Limb (tissue), 2 donors: ENCODE results near the gene PNMA1.

Source experiments
- DNase-seq, 2 donors: peaks; one replicate each; pipeline ENCODE4 v3.0.0-alpha.2; 2016; ENCODE audit errors: extremely low spot score in 2 of 2

The PNMA1 gene

GRCh38 chr14:73750531-73750901 is 36.3 kb upstream of the PNMA1 start:
- DNase-seq, result peak in 1 of 2 donors; percentile 33

DNA sequence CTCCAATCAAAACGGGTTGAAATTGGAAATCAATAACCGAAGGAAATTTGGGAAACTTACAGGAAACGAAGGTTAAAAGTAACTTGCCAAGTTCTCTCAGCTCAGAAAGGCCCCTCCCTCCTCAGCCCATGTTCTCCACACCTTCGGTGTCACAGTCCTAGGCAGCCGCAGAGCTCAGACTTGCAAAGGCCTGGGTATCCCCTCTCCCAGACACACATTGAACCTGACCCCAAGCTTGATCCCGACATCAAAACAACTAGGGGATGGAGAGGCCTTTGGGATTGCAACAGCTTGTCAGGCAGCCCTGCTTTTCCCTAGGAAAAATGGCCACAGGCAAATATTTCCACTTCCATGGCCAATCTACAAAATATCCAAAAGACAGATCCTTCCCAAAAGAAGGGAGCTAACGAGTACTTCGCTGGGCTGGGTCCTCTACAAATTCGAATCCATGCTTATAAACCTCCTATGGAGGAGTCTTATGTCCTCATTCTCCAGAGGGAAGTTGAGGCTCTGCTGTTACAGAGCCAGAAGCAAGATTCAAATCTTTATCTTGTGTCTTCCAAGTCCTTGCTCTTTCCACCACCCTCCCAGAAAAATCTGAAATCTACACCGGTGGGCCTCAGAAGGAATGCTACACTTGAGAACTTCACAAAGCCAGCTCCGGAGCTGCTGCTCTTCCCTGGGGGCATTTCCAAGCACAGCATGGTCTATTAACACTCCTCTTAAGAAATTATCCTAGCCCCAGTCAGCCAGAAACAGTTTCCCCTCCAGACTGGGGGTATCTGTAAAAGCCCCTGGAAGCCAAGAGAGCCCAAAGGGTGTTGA is 35.7 kb upstream of the PNMA1 start:
- DNase-seq, result peak in 1 of 2 donors; percentile 34

DNA sequence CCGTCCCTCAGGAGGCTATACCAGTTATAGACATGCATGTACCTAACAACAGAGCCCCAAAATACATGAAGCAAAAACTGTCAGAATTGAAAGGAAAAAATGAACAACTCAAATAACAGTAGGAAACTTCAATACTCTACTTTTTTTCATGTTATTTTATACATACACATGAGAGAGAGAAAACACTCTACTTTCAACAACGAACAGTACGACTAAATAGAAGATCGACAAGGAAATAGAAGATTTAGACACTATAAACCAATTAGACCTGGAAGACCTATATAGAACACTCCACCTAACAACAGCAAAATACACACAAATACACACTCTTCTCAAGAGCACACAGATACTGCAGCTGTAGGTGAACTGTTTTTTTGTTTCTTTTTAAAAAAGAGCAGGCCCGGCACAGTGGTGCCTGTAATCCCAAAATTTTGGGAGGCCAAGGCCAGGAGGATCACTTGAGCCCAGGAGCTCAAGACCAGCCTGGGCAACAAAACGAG is 34.7 kb upstream of the PNMA1 start:
- no peak for DNase-seq

DNA sequence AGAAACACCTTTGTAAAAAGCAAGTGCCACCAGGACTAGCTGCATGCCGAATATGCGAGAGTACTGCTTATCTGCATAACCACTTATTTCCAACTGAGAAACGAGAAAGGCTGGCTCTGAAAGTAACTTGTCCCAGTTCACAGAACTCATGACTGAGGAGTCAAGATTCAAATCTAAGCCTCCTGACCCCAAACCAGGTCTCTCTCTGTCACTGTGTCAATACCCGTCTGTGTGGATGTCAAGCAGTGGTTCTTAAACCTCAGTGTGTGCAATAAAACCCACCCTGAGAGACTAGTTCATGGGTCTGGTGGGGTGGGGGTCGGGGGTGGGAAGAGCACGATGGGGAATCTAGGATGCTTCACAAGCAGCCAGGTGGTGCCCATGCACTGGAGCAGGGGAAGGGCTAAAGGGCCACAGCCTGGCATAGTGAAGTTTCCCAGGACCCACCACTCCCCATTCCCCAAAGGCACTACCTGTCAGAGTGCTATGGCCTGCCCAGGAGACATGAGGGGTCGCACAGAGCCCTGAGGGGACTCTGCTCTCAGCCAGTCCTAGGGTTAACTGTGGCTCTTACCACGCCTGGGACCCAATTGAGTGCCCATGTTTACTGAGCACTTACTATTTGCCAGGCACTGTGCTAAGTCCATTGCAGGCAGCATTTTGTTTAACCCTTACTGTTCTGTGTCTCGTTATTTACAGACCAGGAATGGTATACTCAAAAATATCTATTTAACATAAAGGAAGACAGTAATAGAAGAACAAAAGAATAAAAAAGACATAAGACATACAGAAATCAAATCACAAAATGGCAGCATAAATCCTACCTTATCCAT is 33.4 kb upstream of the PNMA1 start:
- DNase-seq, result peak in 1 of 2 donors; percentile 14

- peak in 1 of 2 donors; percentile 31 for DNase-seq
Measured at GRCh38 chr14:73746520-73747378, 32.6 kb upstream of the PNMA1 start.

DNA sequence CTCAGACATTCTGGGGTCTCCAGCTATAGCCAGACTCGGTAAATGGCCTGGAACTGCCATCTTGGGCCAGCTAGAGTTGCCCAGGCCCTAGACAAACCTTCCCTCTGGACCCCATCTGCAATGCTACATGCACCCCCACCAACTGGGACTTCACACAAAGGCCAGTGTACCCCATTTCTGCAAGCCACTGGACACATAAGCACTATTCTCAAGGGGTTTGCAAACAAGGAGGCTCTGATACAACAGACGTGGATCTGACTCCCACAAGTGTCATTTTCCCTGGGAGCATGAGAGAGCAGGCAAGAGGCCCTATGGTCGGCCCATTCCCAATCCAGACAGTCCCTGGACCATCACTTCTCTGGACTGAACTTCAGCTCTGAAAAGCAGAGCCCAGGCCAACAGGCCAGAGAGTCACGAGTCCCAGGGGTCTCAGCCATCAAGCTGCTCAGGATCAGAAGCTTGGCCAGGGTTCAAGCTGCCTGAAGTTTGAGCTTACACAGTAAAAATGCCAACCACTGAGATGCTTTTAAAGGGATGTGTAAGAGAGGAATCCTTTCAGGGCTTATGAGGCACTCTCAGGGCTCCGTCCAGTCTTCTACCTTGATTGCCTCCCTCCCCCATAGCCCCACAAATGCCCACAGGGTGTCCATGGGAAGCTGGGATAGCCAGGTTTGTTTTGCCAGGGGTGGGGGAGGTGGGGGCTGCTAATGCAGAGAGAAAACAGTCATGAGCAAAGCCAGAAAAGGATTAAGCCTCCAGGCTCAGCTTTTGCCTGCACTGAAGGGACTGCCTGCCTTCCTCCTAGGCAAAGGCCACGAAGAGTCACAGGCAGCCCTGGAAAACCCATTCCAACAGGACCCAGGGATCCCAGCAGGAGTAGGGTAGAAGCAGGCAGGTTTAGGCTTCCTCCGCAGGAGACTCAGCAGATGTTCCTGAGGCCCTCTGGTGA is 31.7 kb upstream of the PNMA1 start:
- DNase-seq, result peak in 1 of 2 donors; percentile 34

DNA sequence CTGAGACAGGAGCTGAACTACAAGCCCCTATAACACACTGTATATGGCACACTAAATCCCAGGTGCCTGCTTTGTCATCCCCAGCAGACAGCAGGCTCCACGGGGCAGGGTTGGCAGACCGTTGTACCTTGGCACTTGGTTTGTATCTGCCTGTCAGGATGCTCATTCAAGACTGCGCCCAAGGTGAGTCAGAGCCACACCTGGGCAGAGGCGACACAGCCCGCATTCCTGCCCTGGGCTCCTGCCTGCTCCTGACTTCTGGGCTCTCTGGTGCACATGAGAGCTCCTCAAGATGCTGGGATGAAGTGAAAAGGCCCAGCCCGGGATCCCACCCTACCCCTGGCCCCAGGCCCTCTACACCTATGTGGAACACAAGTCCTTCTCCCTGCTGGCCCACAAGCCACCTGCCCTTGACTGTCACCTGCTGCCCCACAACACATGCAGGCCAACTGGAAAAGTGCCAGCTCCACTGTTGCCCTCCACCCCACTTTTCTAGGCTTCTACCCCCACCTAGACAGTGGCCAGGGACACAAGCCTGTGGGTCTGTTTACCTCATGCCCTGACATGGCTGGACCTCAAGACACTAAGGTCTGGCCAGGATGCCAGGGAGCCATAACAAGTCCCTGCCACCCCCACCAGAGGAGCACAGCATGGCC is 30.8 kb upstream of the PNMA1 start:
- DNase-seq, result peak in 1 of 2 donors; percentile 32

DNA sequence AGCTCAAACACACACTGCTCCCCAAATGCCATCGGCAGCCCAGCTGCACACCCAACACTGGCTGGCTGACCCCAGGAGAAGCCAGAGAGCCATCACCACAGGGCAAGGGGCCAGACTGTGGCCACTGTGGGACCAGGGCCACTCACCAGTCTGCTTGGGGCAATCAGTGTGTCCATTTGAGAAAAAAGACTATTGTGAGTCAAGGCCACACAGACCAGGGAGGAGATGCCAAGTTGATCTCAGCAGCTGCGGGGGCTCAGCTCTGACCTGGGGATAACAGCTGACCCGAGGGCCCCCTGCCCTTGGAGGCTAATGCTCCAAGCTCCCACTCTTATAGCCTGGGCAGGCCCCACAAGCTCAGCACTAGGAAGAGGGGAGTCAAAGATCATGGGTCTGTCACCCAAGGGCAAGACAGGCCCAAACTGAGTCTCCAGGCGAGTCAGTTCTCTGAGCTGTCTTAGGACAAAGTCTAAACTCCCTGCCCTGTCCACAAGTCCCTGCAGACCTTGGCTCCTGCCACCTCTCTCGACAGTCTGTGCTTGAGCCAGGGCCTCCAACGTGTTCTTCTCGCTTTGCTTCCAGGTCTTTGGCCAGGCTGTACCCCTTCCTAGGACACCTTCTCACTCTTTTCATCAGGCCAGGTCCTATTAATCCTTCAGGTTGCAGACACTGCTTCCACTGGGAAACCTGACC is 30.1 kb upstream of the PNMA1 start:
- DNase-seq, result no peak

- DNase-seq, result no peak
Measured at GRCh38 chr14:73743431-73743931, 29.3 kb upstream of the PNMA1 start.

DNA sequence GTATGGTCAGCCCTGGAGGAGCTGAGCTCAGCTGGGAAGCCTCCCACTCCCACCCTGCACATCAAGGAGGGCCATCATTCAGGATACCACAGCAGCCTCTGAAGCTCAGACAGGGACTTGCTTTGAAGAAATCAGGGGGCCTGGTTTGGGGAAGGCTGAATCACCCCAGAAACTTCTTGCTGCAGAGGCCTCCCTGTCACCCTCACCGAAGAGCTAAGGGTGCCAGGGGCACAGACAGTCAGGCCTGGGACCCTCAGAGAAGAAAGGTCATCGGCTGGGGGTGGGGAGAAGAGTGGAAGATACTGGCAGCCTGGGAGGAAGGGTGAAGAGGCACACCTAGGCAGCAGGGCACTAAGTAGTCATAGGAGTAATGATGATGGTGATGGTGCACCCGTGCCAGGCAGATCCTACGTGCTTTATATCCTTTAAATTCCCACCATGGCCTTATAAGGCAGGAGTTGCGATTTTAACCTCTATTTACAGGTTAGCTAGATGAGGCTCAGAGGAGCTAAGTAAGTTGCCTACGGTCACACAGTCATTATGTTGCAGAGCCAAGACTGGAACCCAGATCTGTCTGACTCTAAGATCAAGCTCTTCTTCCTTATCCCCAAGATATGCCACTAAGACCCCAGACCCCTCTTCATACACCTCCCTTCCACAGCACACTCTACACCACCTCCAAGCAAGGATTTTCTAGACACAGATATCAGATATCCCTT is 28.5 kb upstream of the PNMA1 start:
- DNase-seq, result no peak

DNA sequence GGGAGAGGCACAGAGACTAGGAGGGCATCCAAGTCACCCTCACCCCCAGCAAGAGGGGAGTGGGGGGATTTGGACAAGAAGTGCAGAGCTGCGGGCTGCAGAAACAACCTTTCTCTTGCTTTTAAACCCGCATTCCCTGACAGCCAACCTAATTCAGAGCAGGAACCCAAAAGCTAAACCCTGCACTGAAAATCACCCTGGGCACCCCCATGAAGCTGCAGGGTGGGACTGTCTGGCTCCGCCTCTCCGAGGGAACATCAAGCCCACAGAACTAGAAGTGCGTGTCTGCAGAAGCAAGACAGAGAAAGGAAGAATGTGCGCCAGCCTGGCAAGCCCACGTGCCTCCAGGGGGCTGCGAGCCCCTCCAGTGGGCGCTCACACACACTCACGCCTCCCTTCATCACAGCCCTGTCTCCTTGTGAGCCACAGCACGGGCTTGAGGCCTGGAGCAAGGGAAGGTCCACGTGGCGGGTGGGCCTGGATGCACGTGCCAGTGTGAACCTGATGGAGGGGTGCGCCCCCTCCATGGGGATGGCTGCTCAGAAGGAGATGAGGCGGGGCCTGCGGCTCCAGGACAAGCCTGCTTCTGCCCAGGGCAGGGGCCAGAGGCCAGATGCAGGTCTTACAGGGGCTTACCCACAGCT is 27.8 kb upstream of the PNMA1 start:
- DNase-seq, result peak in 1 of 2 donors; percentile 54

DNA sequence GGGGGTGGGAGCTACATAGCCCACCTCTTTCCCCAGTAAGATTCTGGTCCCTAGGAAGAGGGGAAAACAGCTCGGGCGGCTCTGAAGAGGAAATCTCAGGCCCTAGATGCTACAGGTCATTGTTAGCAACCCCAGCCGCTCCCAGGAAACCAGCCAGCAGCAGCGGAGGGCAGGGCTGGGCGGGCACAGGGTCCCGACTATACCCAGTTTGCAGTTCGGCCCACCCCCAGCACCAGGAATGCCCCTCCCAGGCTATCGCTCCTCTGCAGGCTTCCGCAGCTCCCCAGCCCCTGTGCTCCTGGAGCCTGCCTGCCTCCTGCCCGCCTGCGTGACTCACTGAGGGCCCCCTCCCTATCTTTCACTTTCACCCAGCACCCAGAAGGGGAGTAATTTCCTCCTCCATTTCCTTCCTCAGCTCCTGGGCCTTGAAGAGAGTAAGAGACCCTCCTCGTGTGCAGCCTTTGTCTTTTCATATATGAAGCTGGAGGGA is 27.2 kb upstream of the PNMA1 start:
- peak in 1 of 2 donors; percentile 63 for DNase-seq

GRCh38 chr14:73740618-73741326 is 26.6 kb upstream of the PNMA1 start:
- peak in 1 of 2 donors; percentile 51 for DNase-seq

DNA sequence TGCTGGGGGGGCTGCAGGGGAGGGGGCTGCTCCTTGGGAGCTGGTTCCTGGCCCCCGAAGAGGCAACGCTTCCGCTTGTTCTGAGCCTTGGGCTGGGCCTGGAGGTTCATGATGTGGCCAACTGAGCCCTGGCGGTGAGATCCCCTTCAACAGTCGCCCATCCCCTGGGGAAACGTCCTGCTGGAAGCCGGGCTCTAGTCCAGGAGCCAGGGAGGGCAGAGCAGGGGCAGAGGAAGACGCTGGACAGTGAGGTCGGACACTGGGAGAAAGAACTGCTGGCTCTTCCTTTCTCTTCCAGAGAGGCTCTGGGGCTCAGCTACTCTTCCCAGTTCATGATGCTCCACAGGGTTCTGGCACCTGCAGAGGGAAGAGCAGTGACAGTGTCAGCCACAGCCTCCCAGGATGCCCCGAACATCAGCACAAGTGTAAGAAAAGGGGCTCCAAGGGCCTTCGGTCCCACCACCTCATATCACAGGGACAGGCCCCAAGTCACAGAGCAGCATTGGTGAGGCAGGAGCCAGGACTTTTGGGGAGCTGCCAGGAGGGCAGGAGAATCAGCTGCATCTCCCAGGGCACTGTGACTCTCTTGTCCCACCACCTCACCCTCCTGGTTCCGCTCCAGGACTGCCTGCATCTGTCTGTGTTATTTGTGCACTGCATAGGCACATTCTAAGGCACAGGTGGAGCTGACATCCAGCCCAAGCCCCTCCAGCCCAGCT is 25.9 kb upstream of the PNMA1 start:
- no peak for DNase-seq

DNA sequence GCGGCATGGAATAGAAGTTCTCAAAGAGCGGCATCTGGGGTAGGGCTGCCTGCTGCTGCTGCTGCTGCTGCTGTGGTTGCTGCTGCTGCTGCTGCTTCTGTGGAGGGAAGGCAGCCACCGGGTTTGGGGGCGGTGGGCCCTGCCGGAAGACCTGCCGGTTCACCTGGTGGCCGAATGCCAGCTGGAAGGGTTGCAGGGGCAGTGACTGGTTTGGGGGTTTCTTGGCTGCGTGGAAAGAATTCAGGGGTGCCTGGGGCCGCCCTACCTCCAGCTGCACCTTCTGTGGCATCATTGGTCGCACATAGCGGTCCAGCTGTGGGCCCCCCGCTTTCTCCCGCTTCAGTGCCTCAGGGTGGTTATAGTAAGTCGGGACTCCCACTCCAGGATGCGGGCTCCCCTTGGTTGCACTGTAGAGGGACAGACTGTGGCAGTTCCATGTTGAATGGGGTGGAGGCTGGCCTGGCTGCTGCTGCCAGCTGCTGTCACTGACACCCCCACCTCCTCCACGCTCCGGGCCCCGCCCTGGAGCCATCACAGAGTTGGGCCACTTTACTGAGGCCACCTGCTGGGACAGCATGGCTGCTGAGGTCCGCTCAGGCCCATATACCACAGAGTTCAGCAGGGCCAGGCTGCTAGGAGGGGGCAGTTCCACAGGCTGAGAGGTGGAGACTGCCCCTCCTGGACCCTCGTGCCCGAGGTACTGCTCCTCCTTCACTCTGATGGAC is 25.2 kb upstream of the PNMA1 start:
- DNase-seq, result no peak
